GM12878 (cell line): Measurements from ENCODE around the gene KCNAB3. TPM values are rescaled to one million over a fixed set of nuclear protein-coding genes. Genes with fewer than 3 reads are reported as not detected.

Experiments used
- ATAC-seq: fragments of 200-7000 bp; cut with Tn5 transposase; 3 replicates; pipeline ENCODE4 v1.9.1; 2020; ENCODE audit warnings: mild to moderate bottlenecking, moderate library complexity
- BruUV-seq: library from RNA; stranded (reverse); fragments of 400-500 nt; replicated peaks from 2 replicates; lab custom pipeline; 2021; lab: Mats Ljungman, UMichigan
- CTCF ChIA-PET: fragments of 300-600 bp; sonication (Branson Sonifier 250); formaldehyde crosslinking; extraction: SDS; loops from one replicate; lab custom pipeline; 2021; ENCODE audit warnings: inconsistent platforms; lab: Yijun Ruan, JAX
- POLR2A ChIA-PET: fragments of 350-600 bp; formaldehyde crosslinking; extraction: SDS; loops from one replicate; lab custom pipeline; 2021; ENCODE audit warnings: inconsistent platforms; lab: Charles Lee
- RAD21 ChIA-PET: fragments of 300-600 bp; sonication (Branson Sonifier 250); formaldehyde crosslinking; loops from one replicate; lab custom pipeline; 2023; ENCODE audit warnings: antibody characterized with exemption; ENCODE audit not compliant: unreplicated experiment; lab: Charles Lee
- SMC1A ChIA-PET: fragments of 300-600 bp; sonication (Branson Sonifier 250); formaldehyde crosslinking; loops from one replicate; lab custom pipeline; 2023; ENCODE audit not compliant: unreplicated experiment, uncharacterized antibody; lab: Charles Lee
- DNase-seq: peaks from one replicate; pipeline ENCODE4 v3.0.0-alpha.2; 2011; ENCODE audit warnings: low read depth, low spot score
- FAIRE-seq: peaks from 3 replicates; lab custom pipeline; 2011; peaks lifted over from hg19 to GRCh38; lab: Jason Lieb, UNC
- H2AFZ ChIP-seq: 2 replicates; pipeline ENCODE4 v1.6.0; 2011; ENCODE audit warnings: low read depth, low read length, control low read depth; ENCODE audit not compliant: control insufficient read depth
- H3K27ac ChIP-seq: 2 replicates; pipeline ENCODE4 v1.5.1; 2011; ENCODE audit warnings: control low read depth; ENCODE audit not compliant: control insufficient read depth, insufficient read depth
- H3K27me3 ChIP-seq, 2 experiments: replicated peaks in 1 of 2; 2 replicates each; pipeline versions ENCODE4 v1.6.0 to v1.6.1; 2011; ENCODE audit warnings: low read length in 1 of 2; ENCODE audit not compliant: control insufficient read depth in 2 of 2, insufficient read depth in 2 of 2
- H3K36me3 ChIP-seq, 2 experiments: 2 replicates each; pipeline ENCODE4 v1.5.1; 2011; ENCODE audit warnings: low read length in 1 of 2; ENCODE audit not compliant: control insufficient read depth in 2 of 2, insufficient read depth in 2 of 2
- H3K4me1 ChIP-seq: 2 replicates; pipeline ENCODE4 v1.6.1; 2011; ENCODE audit warnings: mild to moderate bottlenecking, low read length, moderate library complexity, mixed read lengths; ENCODE audit not compliant: control insufficient read depth, insufficient read depth
- H3K4me2 ChIP-seq: 2 replicates; pipeline ENCODE4 v1.6.0; 2011; ENCODE audit warnings: control low read depth; ENCODE audit not compliant: control insufficient read depth, insufficient read depth
- H3K4me3 ChIP-seq: fragments of 200-600 bp; sonication (generic); 2 replicates; pipeline ENCODE4 v1.5.1; 2016
- H3K79me2 ChIP-seq: 2 replicates; pipeline ENCODE4 v1.6.0; 2011; ENCODE audit warnings: low read length; ENCODE audit not compliant: control insufficient read depth, insufficient read depth
- H3K9ac ChIP-seq: 2 replicates; pipeline ENCODE4 v1.8.0; 2011; ENCODE audit warnings: low read length, control low read depth, mixed read lengths; ENCODE audit not compliant: control insufficient read depth, insufficient read depth
- H3K9me3 ChIP-seq: replicated peaks from 3 replicates; pipeline ENCODE4 v1.5.1; 2011; ENCODE audit warnings: mild to moderate bottlenecking, low read length; ENCODE audit not compliant: control insufficient read depth, insufficient read depth
- H4K20me1 ChIP-seq: 2 replicates; pipeline ENCODE4 v1.6.0; 2011; ENCODE audit not compliant: control insufficient read depth, insufficient read depth
- BMI1 ChIP-seq: fragments of 450-650 bp; IDR thresholded peaks from 2 replicates; pipeline ENCODE4 v1.6.1; 2016; ENCODE audit warnings: mild to moderate bottlenecking, moderate library complexity, borderline replicate concordance
- IKZF2 ChIP-seq, 2 experiments: fragments of 450-650 bp; IDR thresholded peaks; 2 replicates each; pipeline ENCODE4 v1.6.1; 2017; ENCODE audit warnings: mild to moderate bottlenecking in 2 of 2, moderate library complexity in 2 of 2
- KDM1A ChIP-seq: fragments of 200-600 bp; sonication (generic); IDR thresholded peaks from 2 replicates; pipeline ENCODE4 v1.6.1; 2016; ENCODE audit warnings: borderline replicate concordance
- MEF2A ChIP-seq: IDR thresholded peaks from 2 replicates; pipeline ENCODE4 v1.6.1; 2011; ENCODE audit warnings: low read depth, mild to moderate bottlenecking, low read length, moderate library complexity; ENCODE audit not compliant: insufficient read depth
- NKRF ChIP-seq: fragments of 450-650 bp; conservative IDR thresholded peaks from 2 replicates; pipeline ENCODE4 v1.6.1; 2017; ENCODE audit warnings: mild to moderate bottlenecking, moderate library complexity
- SMAD1 ChIP-seq: fragments of 450-650 bp; IDR thresholded peaks from 2 replicates; pipeline ENCODE4 v1.6.1; 2018; ENCODE audit warnings: mild to moderate bottlenecking, low read depth; ENCODE audit not compliant: partially characterized antibody
- TCF3 ChIP-seq: IDR thresholded peaks from 2 replicates; pipeline ENCODE4 v1.6.1; 2012; ENCODE audit warnings: low read depth, mild to moderate bottlenecking, low read length, borderline replicate concordance; ENCODE audit not compliant: insufficient read depth
- ZBTB11 ChIP-seq: fragments of 450-650 bp; formaldehyde crosslinking; IDR thresholded peaks from 2 replicates; pipeline ENCODE4 v1.5.0; 2022; ENCODE audit warnings: mild to moderate bottlenecking, missing genetic modification characterization
- ZNF622 ChIP-seq: fragments of 450-650 bp; IDR thresholded peaks from 2 replicates; pipeline ENCODE4 v1.6.1; 2017; ENCODE audit warnings: mild to moderate bottlenecking, inconsistent platforms
- WGBS: methylation state at CpG from one replicate; pipeline ENCODE4 v1.1.6; 2016; ENCODE audit warnings: low lambda C conversion rate; ENCODE audit not compliant: insufficient replicate concordance, insufficient coverage; ENCODE audit errors: missing lambda C conversion rate; 5-methylcytosine and 5-hydroxymethylcytosine counted together
- in situ Hi-C: fragments of 300-500 bp; cut with MboI; formaldehyde crosslinking; loops from 9 replicates; pipeline ENCODE4 v1.14.3; 2018; ENCODE audit warnings: mixed read lengths
- intact Hi-C: fragments of 100-400 bp; cut with micrococcal nuclease; formaldehyde crosslinking; loops from one replicate; pipeline ENCODE4 v1.14.2; 2022; ENCODE audit not compliant: unreplicated experiment
- polyA plus RNA-seq, 11 experiments: library from polyadenylated mRNA; depleted of rRNA in 4 of 11; unstranded in 6 of 11; stranded (reverse) in 5 of 11; fragments of >200 nt; fragmentation: Nextera tagmentation in 4 of 11; fragmentation: Illumina TruSeq in 1 of 11; extraction: Ambion mirVana in 4 of 11; extraction: Trizol in 1 of 11; gene quantifications; 1 replicate in 1 of 11; 2 replicates in 10 of 11; pipeline versions ENCODE4 v1.2.1 to v1.2.3, GENCODE V29; 2011 to 2016; ENCODE audit warnings: inconsistent platforms in 2 of 11, missing spikeins in 2 of 11, low read depth in 1 of 11
- total RNA-seq, 4 experiments: library from RNA; depleted of rRNA in 3 of 4; stranded (reverse); fragments of >200 nt in 3 of 4; fragmentation: Illumina TruSeq in 1 of 4; extraction: Trizol in 1 of 4; gene quantifications; 2 replicates each; pipeline versions ENCODE4 v1.2.1 to v1.2.3, GENCODE V29; 2013 to 2021

The KCNAB3 gene
- total and polyA plus RNA-seq, 10 of the 15 experiments (the other 5 are each of a cell fraction or from before 2014, with no cell fraction given): 0.22 to 7.9 (median 1.8) TPM

- FAIRE-seq (no peak), ATAC-seq (no peak), DNase-seq (no peak)
- TF ChIP-seq NKRF: no peak
- TF ChIP-seq MEF2A: no peak
- no peak for TF ChIP-seq ZNF622
- TF ChIP-seq SMAD1: no peak
- no peak for TF ChIP-seq BMI1
- no peak for TF ChIP-seq KDM1A
- TF ChIP-seq ZBTB11 (CRISPR knock-in tag): no peak
- no peak for TF ChIP-seq TCF3
- TF ChIP-seq IKZF2 (IDR thresholded peaks at IDR 0.05): no peak
- Histone ChIP-seq H2AFZ (peak overlapping the region; percentile 87), H3K4me1 (peaks cover 8% of the 10 kb centered on the region), H3K36me3 (no peaks in the 10 kb centered on the region; a peak in 1 of 4 replicates), H3K4me3 (peak overlapping the region; percentile 100), H4K20me1 (no peaks in the 10 kb centered on the region), H3K27ac (peak overlapping the region; percentile 71), H3K9ac (peak overlapping the region; percentile 97), H3K27me3 (no peaks in the 10 kb centered on the region), H3K79me2 (peaks cover 31% of the 10 kb centered on the region), H3K4me2 (peak overlapping the region; percentile 58), H3K9me3 (no peaks in the 10 kb centered on the region)
- RAD21 ChIA-PET: interaction anchor here (0.6 to 2.8 kb wide), 13 partner anchors 13 to 259 kb away, joined by 3 to 14 read pairs (median 4); partner anchors contain the start of genes BORCS6, NAA38 and RNF227
- CTCF ChIA-PET: interaction anchor here (0.7 to 8.9 kb wide), 13 partner anchors 13 to 127 kb away, joined by 3 to 76 read pairs (median 5); partner anchors contain the start of genes CYB5D1, NAA38 and RNF227
- SMC1A ChIA-PET: interaction anchor here (1.1 to 2.7 kb wide), 7 partner anchors 10 to 96 kb away, joined by 3 to 16 read pairs (median 4); no protein-coding TSS in a partner anchor
- TSS peak; percentile 93 for BruUV-seq
- in situ Hi-C loops: no loop called here
- 22% methylated on average over 20 of the region's 20 CpGs for WGBS
- POLR2A ChIA-PET: interaction anchor here (0.6 to 3.4 kb wide), 12 partner anchors 11 to 96 kb away, joined by 3 to 27 read pairs (median 4); partner anchors contain the start of genes NAA38 and RNF227
- intact Hi-C loops: loop anchor here (5.0 kb wide), 1 partner anchor 56 kb away; no protein-coding TSS in a partner anchor
Measured at GRCh38 chr17:7930841-7931631, 1.4 kb upstream of the KCNAB3 start.
